ENCODE measurements around the gene LAMA5.

The LAMA5 gene

DNA sequence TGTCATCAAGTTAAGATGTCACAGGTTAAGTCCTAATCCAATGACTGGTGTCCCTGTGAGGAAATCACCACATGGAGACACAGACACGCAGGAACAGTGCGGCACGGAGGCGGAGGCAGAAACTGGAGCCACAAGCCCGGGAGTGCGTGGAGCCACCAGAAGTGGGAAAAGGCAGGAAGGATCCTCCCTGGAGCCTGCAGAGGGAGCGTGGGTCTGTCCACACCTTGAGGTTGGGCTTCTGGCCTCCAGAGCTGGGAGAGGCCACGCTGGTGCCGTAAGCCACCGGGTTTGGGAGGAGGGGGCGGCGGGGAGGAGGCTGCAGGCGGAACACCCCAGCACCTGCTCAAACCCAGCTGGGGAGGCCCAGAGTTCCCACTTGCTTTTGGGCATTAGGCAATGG lies 36.2 kb upstream of the LAMA5 start:
- DNase-seq (ENCODE audit: low spot score): no peak

GRCh38 chr20:62402456-62403150 lies 35.5 kb upstream of the LAMA5 start:
- no peak for DNase-seq (ENCODE audit: low spot score)

- DNase-seq (ENCODE audit: low spot score): no peak
These were observed 34.2 kb upstream of the LAMA5 start for GRCh38 chr20:62401331-62401779.

GRCh38 chr20:62400541-62400940 lies 33.4 kb upstream of the LAMA5 start:
- DNase-seq (ENCODE audit: low spot score): no peak

GRCh38 chr20:62400021-62400420 lies 32.9 kb upstream of the LAMA5 start:
- no peak for DNase-seq (ENCODE audit: low spot score)

DNA sequence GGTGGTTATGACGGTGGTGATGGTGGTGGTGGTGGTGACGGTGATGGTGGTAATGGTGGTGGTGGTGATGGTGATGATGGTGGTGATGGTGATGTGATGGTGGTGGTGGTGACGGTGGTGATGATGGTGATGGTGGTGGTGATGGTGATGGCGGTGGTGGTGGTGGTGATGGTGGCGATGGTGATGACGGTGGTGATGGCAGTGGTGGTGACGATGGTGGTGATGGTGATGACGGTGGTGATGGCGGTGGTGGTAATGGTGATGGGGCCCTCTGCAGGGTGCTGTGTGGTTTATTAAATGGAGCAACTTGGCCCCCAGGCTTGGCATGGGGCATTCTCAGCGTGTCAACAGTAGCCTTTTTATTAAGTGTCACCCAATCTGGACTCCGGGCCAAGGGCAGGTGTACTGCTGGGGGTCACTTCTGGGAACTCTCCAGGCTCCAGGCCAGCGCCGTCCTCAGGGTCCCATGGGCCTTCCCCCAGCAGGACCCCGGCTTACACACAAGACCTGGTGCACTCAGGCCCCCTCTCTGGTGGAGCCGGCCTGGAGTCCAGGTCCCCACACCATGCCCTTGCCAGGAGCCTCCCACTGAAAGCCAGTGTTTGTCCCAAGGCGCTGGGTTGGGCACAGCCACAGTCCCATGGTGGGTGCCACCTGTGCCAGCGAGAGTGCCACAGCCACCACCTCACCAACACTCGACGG lies 31.2 kb upstream of the LAMA5 start:
- DNase-seq (ENCODE audit: low spot score): no peak

DNA sequence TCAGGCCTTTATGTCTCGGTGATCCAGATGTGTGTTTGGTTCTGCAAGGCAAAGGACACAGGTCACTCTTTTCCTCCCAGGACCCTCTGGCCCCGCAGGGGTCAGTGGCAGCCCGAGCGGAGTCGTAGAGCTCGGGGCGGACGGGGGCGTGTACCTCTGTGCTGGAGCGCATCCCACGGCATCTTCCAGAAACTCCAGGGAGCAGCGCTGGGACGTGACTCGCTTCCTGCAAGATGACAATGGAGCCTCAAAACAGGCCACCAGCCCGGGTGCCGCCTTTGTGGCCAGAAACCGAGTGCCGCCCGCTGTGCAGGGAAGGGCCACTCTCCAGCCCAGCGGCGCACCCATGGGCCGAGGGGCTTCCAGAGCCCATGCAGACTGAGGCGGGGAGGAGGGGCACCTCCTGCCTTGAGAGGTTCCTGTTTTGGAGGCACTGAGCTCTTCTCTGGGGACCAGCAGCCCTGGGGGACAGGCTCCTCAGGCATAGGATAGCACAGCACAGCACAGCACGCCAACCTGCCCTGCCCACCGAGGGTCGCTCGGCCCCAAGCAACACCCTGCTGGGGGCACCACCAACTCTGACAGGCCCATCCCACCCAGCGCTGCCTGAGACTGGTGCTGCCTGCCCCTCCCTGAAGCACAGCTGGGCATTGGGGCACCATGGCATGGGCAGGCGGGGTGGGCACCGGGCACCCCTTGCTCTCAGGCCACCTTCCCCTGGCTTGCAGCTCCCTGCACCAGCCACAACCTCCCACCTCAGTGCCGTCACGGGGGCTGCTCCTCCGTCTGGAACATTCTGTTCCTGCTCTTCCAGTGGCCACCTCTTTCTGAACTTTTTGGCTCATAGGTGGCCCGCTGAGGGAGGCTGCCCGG lies 29.5 kb upstream of the LAMA5 start:
- DNase-seq (ENCODE audit: low spot score): no peak

GRCh38 chr20:62395311-62396242 lies 28.5 kb upstream of the LAMA5 start:
- DNase-seq (ENCODE audit: low spot score): no peak

DNA sequence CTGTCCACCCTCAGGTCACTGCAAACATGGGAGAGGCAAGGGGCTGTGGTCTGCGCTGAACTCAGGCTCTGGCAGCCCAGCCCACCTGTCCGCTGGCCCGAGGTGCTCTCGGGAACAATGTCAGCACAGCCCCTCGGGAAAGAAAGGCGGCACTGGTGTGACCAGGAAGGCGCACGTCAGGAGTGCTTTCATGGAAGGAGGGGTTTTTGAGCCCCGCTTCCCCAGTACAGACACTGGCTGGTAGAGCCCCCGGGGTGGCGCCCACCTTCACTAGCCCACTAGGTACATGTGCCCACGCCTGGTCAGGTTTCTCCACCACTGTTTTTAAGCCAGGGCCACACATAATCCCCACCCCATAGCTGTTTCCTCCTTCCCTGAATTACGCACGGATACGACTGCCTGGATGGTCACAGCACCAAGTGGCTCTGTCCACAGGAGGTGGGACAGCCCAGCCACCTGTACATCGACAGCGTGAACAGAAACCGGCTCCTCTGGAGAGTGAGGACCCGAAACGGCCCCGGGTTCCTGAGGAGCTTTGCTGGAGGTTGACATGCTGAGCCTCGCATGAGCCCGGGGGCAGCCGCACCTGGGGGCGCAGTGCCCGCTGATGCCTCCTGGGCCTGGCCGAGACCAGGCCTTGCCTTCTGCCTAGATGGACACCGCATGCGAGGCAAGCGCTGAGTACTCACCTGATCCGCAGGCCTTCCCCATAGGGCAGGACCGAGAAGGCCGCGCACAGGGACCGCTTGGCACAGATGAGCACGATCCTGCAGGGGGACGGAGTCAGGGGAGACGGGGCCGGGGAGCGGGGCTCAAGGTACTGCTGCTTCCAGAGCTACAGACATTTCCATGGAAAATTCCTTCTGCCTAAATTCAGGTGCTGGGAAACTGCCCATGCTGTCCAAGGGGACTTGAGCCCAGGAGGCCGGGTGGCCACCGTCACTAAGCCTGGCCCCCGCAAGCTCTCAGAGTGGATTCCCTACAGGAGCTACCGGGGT lies 27.4 kb upstream of the LAMA5 start:
- DNase-seq (ENCODE audit: low spot score): no peak

GRCh38 chr20:62393830-62394229 lies 26.7 kb upstream of the LAMA5 start:
- no peak for DNase-seq (ENCODE audit: low spot score)

GRCh38 chr20:62393335-62393665 lies 26.2 kb upstream of the LAMA5 start:
- DNase-seq (ENCODE audit: low spot score): no peak

DNA sequence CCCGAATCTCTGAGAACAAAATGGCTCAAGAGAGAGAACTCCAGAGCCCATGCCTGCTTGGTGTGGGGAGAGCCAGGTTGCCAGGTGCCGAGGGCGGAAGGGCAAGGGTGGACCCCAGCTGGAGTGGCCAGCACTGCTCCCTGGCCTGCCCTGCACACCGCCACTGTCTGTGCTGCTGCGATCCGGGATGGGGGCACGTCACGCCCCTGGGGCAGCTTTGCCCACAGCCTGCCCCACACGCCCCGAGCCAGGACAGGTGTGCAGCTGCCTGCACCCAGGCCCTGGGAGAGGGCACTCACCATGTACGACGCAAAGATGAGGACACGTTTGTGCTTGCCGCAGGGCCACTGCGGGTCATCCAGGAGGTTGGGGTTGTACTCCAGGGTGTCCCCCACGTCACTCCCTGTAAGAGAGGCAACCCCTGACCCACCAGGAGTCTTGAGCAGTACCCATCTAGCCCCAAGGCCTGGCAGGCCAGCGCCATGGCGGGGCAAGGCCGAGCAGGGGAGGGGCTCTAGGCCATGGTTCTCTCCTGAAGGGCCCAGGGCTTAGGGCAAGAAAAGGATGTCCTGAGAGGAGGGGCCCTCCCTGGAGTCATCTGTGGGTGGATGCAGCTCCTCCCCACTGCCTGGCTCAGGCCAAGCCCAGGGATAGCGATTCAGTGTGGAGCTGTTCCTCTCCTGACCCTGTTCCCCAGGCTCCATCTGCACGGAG lies 25.7 kb upstream of the LAMA5 start:
- DNase-seq (ENCODE audit: low spot score): no peak

DNA sequence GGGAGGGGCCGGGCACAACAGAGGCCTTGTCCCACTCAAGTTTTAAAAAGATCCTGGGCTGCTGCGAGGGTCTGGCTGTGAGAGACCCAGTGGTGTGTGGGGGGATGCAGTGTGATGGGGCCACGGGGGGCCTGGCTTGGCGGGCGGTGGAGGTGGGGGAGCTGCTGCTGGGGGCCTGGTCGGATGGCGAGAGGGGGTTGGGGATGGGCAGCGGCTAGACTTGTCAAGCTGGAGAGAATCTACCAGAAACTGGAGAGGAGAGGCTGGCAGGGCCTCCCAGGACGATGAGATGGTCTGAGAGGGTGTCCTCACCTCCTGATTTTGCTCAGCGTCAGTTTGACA lies 24.9 kb upstream of the LAMA5 start:
- DNase-seq (ENCODE audit: low spot score): no peak

DNA sequence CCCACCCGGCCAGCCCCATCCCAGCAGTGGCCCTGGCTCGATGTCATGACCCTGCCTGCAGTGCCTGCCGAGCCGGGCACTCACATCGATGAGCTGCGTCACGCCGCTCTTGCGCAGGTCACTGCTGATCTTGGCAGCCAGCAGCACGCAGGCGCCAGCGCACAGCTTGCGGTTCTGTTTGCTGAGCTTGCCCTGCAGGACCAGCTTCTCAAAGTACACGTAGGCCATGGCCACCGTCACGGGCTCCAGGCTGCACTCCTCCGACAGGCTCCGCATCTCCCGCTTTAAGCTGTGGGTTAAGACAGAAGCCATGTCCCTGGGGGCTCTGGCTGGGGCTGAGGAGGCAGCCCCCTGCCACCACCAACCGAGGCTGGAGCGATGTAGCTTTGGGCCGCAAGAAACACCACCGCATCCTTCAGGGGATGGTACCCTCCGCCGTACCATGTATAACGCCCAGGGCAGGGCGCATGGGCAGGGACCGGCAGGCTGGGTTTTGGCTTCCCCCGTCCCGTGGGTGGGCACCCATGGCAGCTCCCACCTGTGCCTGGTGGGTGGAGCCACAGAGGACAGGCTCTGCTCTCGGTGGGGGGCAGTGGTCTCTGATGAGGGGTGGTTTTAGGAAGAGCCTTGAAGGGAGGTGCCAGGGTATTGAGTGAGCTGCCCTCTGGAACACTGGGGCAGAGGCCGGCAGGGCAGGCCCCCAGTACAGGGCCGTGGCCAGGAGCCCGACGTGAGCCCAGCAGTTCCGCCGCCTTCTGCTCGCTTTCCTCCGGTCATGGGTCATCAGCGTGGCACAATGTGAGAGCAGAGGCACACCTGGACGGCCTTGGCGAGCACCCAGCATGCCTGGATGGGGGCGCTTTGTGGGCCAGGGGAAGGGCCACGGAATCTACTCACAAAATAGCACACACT lies 24.3 kb upstream of the LAMA5 start:
- DNase-seq (ENCODE audit: low spot score): no peak

- DNase-seq (ENCODE audit: low spot score): no peak
These were observed 23.4 kb upstream of the LAMA5 start for GRCh38 chr20:62390317-62391164.

GRCh38 chr20:62389601-62390087 lies 22.5 kb upstream of the LAMA5 start:
- no peak for DNase-seq (ENCODE audit: low spot score)

- DNase-seq (ENCODE audit: low spot score): no peak
These were observed 21.9 kb upstream of the LAMA5 start for GRCh38 chr20:62388839-62389600.

Data from left forelimb (tissue), 1 donor.